HepG2 (cell line): Measurements from ENCODE around the gene UBAC1. TPM values are rescaled to one million over a fixed set of nuclear protein-coding genes. Genes with fewer than 3 reads are reported as not detected.

Experiments used
- BCL6 ChIP-seq: IDR thresholded peaks from 2 replicates; pipeline ENCODE4 v1.6.1; 2016; ENCODE audit warnings: missing genetic modification reagents, missing compliant biosample characterization
- NBN ChIP-seq: fragments of 450-650 bp; conservative IDR thresholded peaks from 2 replicates; pipeline ENCODE4 v1.6.1; 2017
- NR3C1 ChIP-seq: sonication (generic); formaldehyde crosslinking; IDR thresholded peaks from 2 replicates; pipeline ENCODE4 v1.4.0; 2020; ENCODE audit warnings: missing genetic modification reagents
- POGK ChIP-seq: sonication (generic); formaldehyde crosslinking; conservative IDR thresholded peaks from 2 replicates; pipeline ENCODE4 v1.8.0; 2022; ENCODE audit warnings: mild to moderate bottlenecking, moderate library complexity, missing genetic modification reagents
- REPIN1 ChIP-seq: sonication (generic); formaldehyde crosslinking; IDR thresholded peaks from 2 replicates; pipeline ENCODE4 v1.8.0; 2022; ENCODE audit warnings: missing genetic modification reagents, low read depth, mild to moderate bottlenecking, borderline replicate concordance
- RNF2 ChIP-seq: fragments of 450-650 bp; conservative IDR thresholded peaks from 2 replicates; pipeline ENCODE4 v1.6.1; 2016; ENCODE audit warnings: low read depth
- SMC3 ChIP-seq: IDR thresholded peaks from 2 replicates; pipeline ENCODE4 v1.6.1; 2011; ENCODE audit warnings: low read length, improper control_type of control experiment
- SOX5 ChIP-seq: IDR thresholded peaks from 2 replicates; pipeline ENCODE4 v1.6.1; 2016; ENCODE audit warnings: borderline replicate concordance
- ZHX2 ChIP-seq, 2 experiments: sonication (generic) in 1 of 2; formaldehyde crosslinking in 1 of 2; IDR thresholded peaks; 2 replicates each; pipeline versions ENCODE4 v1.6.1 to v1.9.0; 2014 to 2022; ENCODE audit warnings: antibody characterized with exemption in 1 of 2, borderline replicate concordance in 1 of 2, inconsistent platforms in 1 of 2, low read depth in 1 of 2, missing genetic modification reagents in 1 of 2
- ZIK1 ChIP-seq: sonication (generic); formaldehyde crosslinking; IDR thresholded peaks from 2 replicates; pipeline ENCODE4 v1.5.0; 2020; ENCODE audit warnings: mild to moderate bottlenecking, low read depth, missing genetic modification reagents, borderline replicate concordance
- ZNF317 ChIP-seq: sonication (generic); formaldehyde crosslinking; IDR thresholded peaks from 2 replicates; pipeline ENCODE4 v1.5.0; 2020; ENCODE audit warnings: mild to moderate bottlenecking, missing genetic modification reagents
- polyA plus RNA-seq, 8 experiments: library from polyadenylated mRNA; depleted of rRNA in 3 of 8; stranded (reverse) in 7 of 8; unstranded in 1 of 8; fragments of >200 nt; fragmentation: Illumina TruSeq in 4 of 8; extraction: Trizol in 4 of 8; gene quantifications; 2 replicates each; pipeline versions ENCODE4 v1.2.1 to v1.2.3, GENCODE V29; 2011 to 2016; ENCODE audit warnings: low read depth in 4 of 8, missing spikeins in 1 of 8, mixed read lengths in 1 of 8; ENCODE audit not compliant: insufficient read depth in 1 of 8
- total RNA-seq, 5 experiments: library from RNA; depleted of rRNA; stranded (reverse); fragments of >200 nt; fragmentation: Illumina TruSeq; extraction: Trizol; gene quantifications; 2 replicates each; pipeline ENCODE4 v1.2.3, GENCODE V29; 2016; ENCODE audit warnings: low read depth in 1 of 5
- TF ChIP-seq, protein P1 (sequence below): sonication (generic); formaldehyde crosslinking; IDR thresholded peaks from 2 replicates; pipeline ENCODE4 v1.4.0; 2020; ENCODE audit warnings: mild to moderate bottlenecking, missing genetic modification reagents
- TF ChIP-seq, protein P2 (sequence below): sonication (generic); formaldehyde crosslinking; IDR thresholded peaks from 2 replicates; pipeline ENCODE4 v1.4.0; 2020; ENCODE audit warnings: missing genetic modification reagents
- TF ChIP-seq, protein P3 (sequence below): sonication (generic); formaldehyde crosslinking; IDR thresholded peaks from 2 replicates; pipeline ENCODE4 v1.8.0; 2022; ENCODE audit warnings: mild to moderate bottlenecking, missing genetic modification reagents, moderate library complexity

Gene UBAC1
- total and polyA plus RNA-seq, 2 of the 13 experiments (the other 11 are each of a cell fraction or from before 2014, with no cell fraction given) = 32.2 to 34.1 TPM

GRCh38 chr9:135971892-135972291 is 10.7 kb upstream of the UBAC1 start (continued):
- TF ChIP-seq RNF2 = no peak
- TF ChIP-seq REPIN1 (CRISPR knock-in tag) = peak; percentile 97
- peak; percentile 97 for TF ChIP-seq POGK
- no peak for TF ChIP-seq ZHX2 (IDR thresholded peaks at IDR 0.05; ENCODE audit: low read depth)
- peak; percentile 99 for TF ChIP-seq ZHX2 (CRISPR knock-in tag; IDR thresholded peaks at IDR 0.05; ENCODE audit: borderline replicate concordance)
- TF ChIP-seq SOX5 (CRISPR knock-in tag) = peak; percentile 80; the same call in 1 of the 2 replicates
- TF ChIP-seq, protein P1, sequence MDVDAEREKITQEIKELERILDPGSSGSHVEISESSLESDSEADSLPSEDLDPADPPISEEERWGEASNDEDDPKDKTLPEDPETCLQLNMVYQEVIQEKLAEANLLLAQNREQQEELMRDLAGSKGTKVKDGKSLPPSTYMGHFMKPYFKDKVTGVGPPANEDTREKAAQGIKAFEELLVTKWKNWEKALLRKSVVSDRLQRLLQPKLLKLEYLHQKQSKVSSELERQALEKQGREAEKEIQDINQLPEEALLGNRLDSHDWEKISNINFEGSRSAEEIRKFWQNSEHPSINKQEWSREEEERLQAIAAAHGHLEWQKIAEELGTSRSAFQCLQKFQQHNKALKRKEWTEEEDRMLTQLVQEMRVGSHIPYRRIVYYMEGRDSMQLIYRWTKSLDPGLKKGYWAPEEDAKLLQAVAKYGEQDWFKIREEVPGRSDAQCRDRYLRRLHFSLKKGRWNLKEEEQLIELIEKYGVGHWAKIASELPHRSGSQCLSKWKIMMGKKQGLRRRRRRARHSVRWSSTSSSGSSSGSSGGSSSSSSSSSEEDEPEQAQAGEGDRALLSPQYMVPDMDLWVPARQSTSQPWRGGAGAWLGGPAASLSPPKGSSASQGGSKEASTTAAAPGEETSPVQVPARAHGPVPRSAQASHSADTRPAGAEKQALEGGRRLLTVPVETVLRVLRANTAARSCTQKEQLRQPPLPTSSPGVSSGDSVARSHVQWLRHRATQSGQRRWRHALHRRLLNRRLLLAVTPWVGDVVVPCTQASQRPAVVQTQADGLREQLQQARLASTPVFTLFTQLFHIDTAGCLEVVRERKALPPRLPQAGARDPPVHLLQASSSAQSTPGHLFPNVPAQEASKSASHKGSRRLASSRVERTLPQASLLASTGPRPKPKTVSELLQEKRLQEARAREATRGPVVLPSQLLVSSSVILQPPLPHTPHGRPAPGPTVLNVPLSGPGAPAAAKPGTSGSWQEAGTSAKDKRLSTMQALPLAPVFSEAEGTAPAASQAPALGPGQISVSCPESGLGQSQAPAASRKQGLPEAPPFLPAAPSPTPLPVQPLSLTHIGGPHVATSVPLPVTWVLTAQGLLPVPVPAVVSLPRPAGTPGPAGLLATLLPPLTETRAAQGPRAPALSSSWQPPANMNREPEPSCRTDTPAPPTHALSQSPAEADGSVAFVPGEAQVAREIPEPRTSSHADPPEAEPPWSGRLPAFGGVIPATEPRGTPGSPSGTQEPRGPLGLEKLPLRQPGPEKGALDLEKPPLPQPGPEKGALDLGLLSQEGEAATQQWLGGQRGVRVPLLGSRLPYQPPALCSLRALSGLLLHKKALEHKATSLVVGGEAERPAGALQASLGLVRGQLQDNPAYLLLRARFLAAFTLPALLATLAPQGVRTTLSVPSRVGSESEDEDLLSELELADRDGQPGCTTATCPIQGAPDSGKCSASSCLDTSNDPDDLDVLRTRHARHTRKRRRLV (CRISPR knock-in tag) = peak; percentile 95
- TF ChIP-seq, protein P2, sequence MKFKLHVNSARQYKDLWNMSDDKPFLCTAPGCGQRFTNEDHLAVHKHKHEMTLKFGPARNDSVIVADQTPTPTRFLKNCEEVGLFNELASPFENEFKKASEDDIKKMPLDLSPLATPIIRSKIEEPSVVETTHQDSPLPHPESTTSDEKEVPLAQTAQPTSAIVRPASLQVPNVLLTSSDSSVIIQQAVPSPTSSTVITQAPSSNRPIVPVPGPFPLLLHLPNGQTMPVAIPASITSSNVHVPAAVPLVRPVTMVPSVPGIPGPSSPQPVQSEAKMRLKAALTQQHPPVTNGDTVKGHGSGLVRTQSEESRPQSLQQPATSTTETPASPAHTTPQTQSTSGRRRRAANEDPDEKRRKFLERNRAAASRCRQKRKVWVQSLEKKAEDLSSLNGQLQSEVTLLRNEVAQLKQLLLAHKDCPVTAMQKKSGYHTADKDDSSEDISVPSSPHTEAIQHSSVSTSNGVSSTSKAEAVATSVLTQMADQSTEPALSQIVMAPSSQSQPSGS (CRISPR knock-in tag) = peak; percentile 97
- TF ChIP-seq NBN = no peak
- TF ChIP-seq ZNF317 (CRISPR knock-in tag) = peak; percentile 95
- peak; percentile 84 for TF ChIP-seq BCL6 (CRISPR knock-in tag)
- TF ChIP-seq, protein P3, sequence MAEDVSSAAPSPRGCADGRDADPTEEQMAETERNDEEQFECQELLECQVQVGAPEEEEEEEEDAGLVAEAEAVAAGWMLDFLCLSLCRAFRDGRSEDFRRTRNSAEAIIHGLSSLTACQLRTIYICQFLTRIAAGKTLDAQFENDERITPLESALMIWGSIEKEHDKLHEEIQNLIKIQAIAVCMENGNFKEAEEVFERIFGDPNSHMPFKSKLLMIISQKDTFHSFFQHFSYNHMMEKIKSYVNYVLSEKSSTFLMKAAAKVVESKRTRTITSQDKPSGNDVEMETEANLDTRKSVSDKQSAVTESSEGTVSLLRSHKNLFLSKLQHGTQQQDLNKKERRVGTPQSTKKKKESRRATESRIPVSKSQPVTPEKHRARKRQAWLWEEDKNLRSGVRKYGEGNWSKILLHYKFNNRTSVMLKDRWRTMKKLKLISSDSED (CRISPR knock-in tag) = peak; percentile 98
- TF ChIP-seq ZIK1 (CRISPR knock-in tag) = peak; percentile 97
- TF ChIP-seq NR3C1 (CRISPR knock-in tag) = peak; percentile 86; the same call in 1 of the 2 replicates
- TF ChIP-seq SMC3 = no peak
